CD4-positive, alpha-beta T cell treated with Interferon gamma for 1 hour (primary cell): Measurements from ENCODE around the gene SEPTIN14.
"Not testable (repeated sequence)": the region's sequence is repeated elsewhere in the genome, so short reads cannot be mapped to it uniquely, and the experiment has no call there.

Experiments
- DNase-seq: peaks from one replicate; pipeline ENCODE4 v3.0.0-alpha.2; 2020

SEPTIN14 gene

GRCh38 chr7:55862652-55863051 lies at the start of gene SEPTIN14:
SEPTIN14 (minus strand) TSS chr7:55862752; CDS start chr7:55861996, 756 bp downstream.
- not testable (repeated sequence) for DNase-seq

- no peak for DNase-seq
Measured at GRCh38 chr7:55903985-55904759, 41.6 kb upstream of the SEPTIN14 start.

- DNase-seq = not testable (repeated sequence)
Measured at GRCh38 chr7:55901059-55901458, 38.5 kb upstream of the SEPTIN14 start.

GRCh38 chr7:55898287-55898686 lies 35.7 kb upstream of the SEPTIN14 start:
- no peak for DNase-seq

- DNase-seq = no peak
Measured at GRCh38 chr7:55895021-55895420, 32.5 kb upstream of the SEPTIN14 start.

GRCh38 chr7:55893940-55894339 lies 31.4 kb upstream of the SEPTIN14 start:
- no peak for DNase-seq

GRCh38 chr7:55888378-55888777 lies 25.8 kb upstream of the SEPTIN14 start:
- DNase-seq = not testable (repeated sequence)

GRCh38 chr7:55887821-55888247 lies 25.3 kb upstream of the SEPTIN14 start:
- no peak for DNase-seq

GRCh38 chr7:55884321-55884720 lies 21.8 kb upstream of the SEPTIN14 start:
- no peak for DNase-seq

- DNase-seq = no peak
Measured at GRCh38 chr7:55878691-55879090, 16.1 kb upstream of the SEPTIN14 start.

GRCh38 chr7:55877308-55877707 lies 14.8 kb upstream of the SEPTIN14 start:
- no peak for DNase-seq

GRCh38 chr7:55873765-55874164 lies 11.2 kb upstream of the SEPTIN14 start:
- no peak for DNase-seq

GRCh38 chr7:55871932-55872485 lies 9.5 kb upstream of the SEPTIN14 start:
- no peak for DNase-seq

- not testable (repeated sequence) for DNase-seq
Measured at GRCh38 chr7:55868989-55869388, 6.4 kb upstream of the SEPTIN14 start.

GRCh38 chr7:55845164-55845563 lies 17.4 kb downstream of the SEPTIN14 start:
- DNase-seq = not testable (repeated sequence)

GRCh38 chr7:55838595-55838994 lies 24.0 kb downstream of the SEPTIN14 start:
- no peak for DNase-seq

GRCh38 chr7:55827577-55827976 lies 35.0 kb downstream of the SEPTIN14 start:
- DNase-seq = no peak

GRCh38 chr7:55818686-55819085 lies 43.9 kb downstream of the SEPTIN14 start:
- no peak for DNase-seq

GRCh38 chr7:55797260-55797659 lies 65.3 kb downstream of the SEPTIN14 start:
- DNase-seq = not testable (repeated sequence)

GRCh38 chr7:55794527-55794926 lies 68.0 kb downstream of the SEPTIN14 start:
- DNase-seq = no peak

GRCh38 chr7:55792048-55792447 lies 70.5 kb downstream of the SEPTIN14 start:
- DNase-seq = no peak

- DNase-seq = no peak
Measured at GRCh38 chr7:55787796-55788195, 74.8 kb downstream of the SEPTIN14 start.

GRCh38 chr7:55786901-55787300 lies 75.7 kb downstream of the SEPTIN14 start:
- no peak for DNase-seq

GRCh38 chr7:55785444-55785843 lies 77.1 kb downstream of the SEPTIN14 start:
- not testable (repeated sequence) for DNase-seq

- no peak for DNase-seq
Measured at GRCh38 chr7:55784151-55784550, 78.4 kb downstream of the SEPTIN14 start.
